Aorta (tissue), 5 donors: Measurements from ENCODE around the gene KLHL20. TPM values are rescaled to one million over a fixed set of nuclear protein-coding genes. Genes with fewer than 3 reads are reported as not detected.
"Not testable (repeated sequence)": the region's sequence is repeated elsewhere in the genome, so short reads cannot be mapped to it uniquely, and the experiment has no call there.

Experiments used
- ATAC-seq: fragments of 200-7000 bp; cut with Tn5 transposase; one replicate; pipeline ENCODE4 v1.9.1; 2022; ENCODE audit warnings: moderate library complexity; ENCODE audit not compliant: low FRiP score
- DNase-seq, 2 donors: peaks; one replicate each; pipeline ENCODE4 v3.0.0-alpha.2; 2020
- H3K27ac ChIP-seq, 2 donors: one replicate each; pipeline ENCODE4 v1.5.1; 2013; ENCODE audit warnings: low read length in 2 of 2, mild to moderate bottlenecking in 2 of 2, moderate library complexity in 2 of 2, control low read depth in 1 of 2, inconsistent platforms in 1 of 2, low read depth in 1 of 2
- H3K27me3 ChIP-seq, 2 donors: one replicate each; pipeline ENCODE4 v1.6.1; 2013; ENCODE audit warnings: control low read depth in 1 of 2, low read length in 1 of 2, mild to moderate bottlenecking in 1 of 2, moderate library complexity in 1 of 2; ENCODE audit not compliant: insufficient read depth in 2 of 2, control insufficient read depth in 1 of 2
- H3K36me3 ChIP-seq, 2 donors: one replicate each; pipeline ENCODE4 v1.6.1; 2013; ENCODE audit warnings: control low read depth in 1 of 2, low read length in 1 of 2, mild to moderate bottlenecking in 1 of 2; ENCODE audit not compliant: insufficient read depth in 2 of 2, control insufficient read depth in 1 of 2
- H3K4me1 ChIP-seq, 2 donors: one replicate each; pipeline ENCODE4 v1.6.1; 2013; ENCODE audit warnings: low read length in 2 of 2, control low read depth in 1 of 2, mild to moderate bottlenecking in 1 of 2, moderate library complexity in 1 of 2; ENCODE audit not compliant: insufficient read depth in 2 of 2, control insufficient read depth in 1 of 2
- H3K4me3 ChIP-seq, 2 donors: one replicate each; pipeline ENCODE4 v1.5.1; 2013; ENCODE audit warnings: low read length in 2 of 2, control low read depth in 1 of 2, mild to moderate bottlenecking in 1 of 2
- H3K9me3 ChIP-seq: one replicate; pipeline ENCODE4 v1.6.1; 2013; ENCODE audit warnings: mild to moderate bottlenecking, low read length; ENCODE audit not compliant: control insufficient read depth
- WGBS, 2 donors: extraction: QIAGEN DNeasy Blood & Tissue Kit; methylation state at CpG; one replicate each; pipeline ENCODE4 v1.1.7; 2013; 5-methylcytosine and 5-hydroxymethylcytosine counted together
- intact Hi-C, 2 donors: fragments of 100-400 bp; cut with DNase I; formaldehyde crosslinking; loops; one replicate each; pipeline versions ENCODE4 v1.14.2 to v1.15.0; 2022
- long read RNA-seq, 2 donors: library from polyadenylated mRNA; unstranded; transcript quantifications; one replicate each; pipeline ENCODE4 v2.0.0, GENCODE V29; 2020 to 2021
- polyA plus RNA-seq, 2 donors: library from polyadenylated mRNA; stranded (reverse); fragments of 200-250 nt; gene quantifications; one replicate each; pipeline ENCODE4 v1.2.3, GENCODE V29; 2013
- total RNA-seq, 2 donors: library from RNA; stranded (reverse); fragmentation: NEBNext Ultra II Directional; extraction: Animal tissue kit (Norgen Biotek cat#: 25700); gene quantifications; one replicate each; pipeline ENCODE4 v1.2.1, GENCODE V29; 2021
- donor health status: healthy with polysubstance abuse.
- donor health status: Bipolar disorder and iron deficiency.
- donor health status: DM: no; HTN: no; CAD: no.
- donor health status: DM: no; HTN: no; CAD: no.
- donor health status: DM: yes; HTN: yes; CAD: no.

The KLHL20 gene, protein sequence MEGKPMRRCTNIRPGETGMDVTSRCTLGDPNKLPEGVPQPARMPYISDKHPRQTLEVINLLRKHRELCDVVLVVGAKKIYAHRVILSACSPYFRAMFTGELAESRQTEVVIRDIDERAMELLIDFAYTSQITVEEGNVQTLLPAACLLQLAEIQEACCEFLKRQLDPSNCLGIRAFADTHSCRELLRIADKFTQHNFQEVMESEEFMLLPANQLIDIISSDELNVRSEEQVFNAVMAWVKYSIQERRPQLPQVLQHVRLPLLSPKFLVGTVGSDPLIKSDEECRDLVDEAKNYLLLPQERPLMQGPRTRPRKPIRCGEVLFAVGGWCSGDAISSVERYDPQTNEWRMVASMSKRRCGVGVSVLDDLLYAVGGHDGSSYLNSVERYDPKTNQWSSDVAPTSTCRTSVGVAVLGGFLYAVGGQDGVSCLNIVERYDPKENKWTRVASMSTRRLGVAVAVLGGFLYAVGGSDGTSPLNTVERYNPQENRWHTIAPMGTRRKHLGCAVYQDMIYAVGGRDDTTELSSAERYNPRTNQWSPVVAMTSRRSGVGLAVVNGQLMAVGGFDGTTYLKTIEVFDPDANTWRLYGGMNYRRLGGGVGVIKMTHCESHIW
- total RNA-seq (10 to 100 TPM; 28.5 to 35.2 TPM), polyA plus RNA-seq (10 to 100 TPM; 13.3 to 17.4 TPM)
- long read RNA-seq, donor 1, transcript KLHL20-201 (12 exons, 3,421 nt), result major isoform, 27 of 70 reads
- long read RNA-seq, donor 1, partial matches to known transcripts, result 19 of 70 reads
- long read RNA-seq, donor 1, other reads (novel, unspliced or antisense), result 24 of 70 reads
- long read RNA-seq, donor 2, transcript KLHL20-201 (12 exons, 3,421 nt), result major isoform, 11 of 27 reads
- long read RNA-seq, donor 2, partial matches to known transcripts, result 7 of 27 reads
- long read RNA-seq, donor 2, other reads (novel, unspliced or antisense), result 9 of 27 reads

DNA sequence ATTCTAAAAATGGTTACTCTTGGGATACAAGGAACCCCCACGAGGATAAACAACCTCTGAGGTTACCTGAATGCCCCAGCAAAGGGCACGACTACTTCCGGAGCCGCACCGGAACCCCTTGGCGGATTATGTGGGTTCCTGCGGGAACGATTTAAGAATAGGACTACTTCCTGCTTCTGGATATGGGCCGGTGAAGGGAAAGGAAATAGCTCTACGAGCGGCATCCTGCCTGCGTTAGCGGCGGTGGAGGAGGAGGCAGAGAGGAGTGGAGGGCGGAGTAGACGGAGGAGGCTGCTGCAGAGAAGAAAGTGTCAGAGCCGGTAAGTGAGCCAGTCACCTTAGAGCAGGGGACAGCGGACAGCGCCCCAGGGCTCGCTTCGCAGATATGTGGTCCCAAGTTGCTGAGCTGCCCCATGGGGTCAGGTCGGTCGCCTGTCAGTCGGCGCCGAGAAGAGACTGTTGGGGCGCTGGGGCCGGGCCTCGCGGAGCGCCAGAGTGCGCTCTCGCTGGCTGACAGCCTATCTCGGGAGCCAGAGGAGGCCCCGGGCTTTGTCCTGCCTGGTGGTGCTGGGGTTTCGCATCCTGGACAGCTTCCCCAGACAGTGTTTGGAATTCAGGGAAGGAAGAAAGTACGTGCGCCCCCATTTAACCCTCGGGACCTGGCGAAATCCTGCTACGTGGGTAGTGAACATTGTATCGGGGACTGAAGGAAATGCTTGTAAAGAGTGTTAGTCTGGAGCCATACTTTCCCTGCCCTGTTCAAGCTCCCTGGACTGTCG lies at the start of gene KLHL20:
KLHL20 (plus strand) TSS at position 223 of the 779 bp plus-strand sequence. CDS start 1,063 bp downstream, outside the sequence.
- Histone ChIP-seq H3K9me3 (no peaks in the 10 kb centered on the region), H3K36me3 (no peaks in the 10 kb centered on the region), H3K4me3 (peak within 1 kb of the TSS; percentile 49 to 81), H3K27ac (peak within 1 kb of the TSS; percentile 61 to 88), H3K27me3 (no peaks in the 10 kb centered on the region), H3K4me1 (no peaks in the 10 kb centered on the region)
- WGBS, 2 donors, result 0% methylated on average over 42 to 43 of the region's 43 CpGs
- peak; percentile 97 for ATAC-seq
- peak; percentile 87 to 91 for DNase-seq
- intact Hi-C loops, result loop anchor here (2.0 to 10.0 kb wide), 3 partner anchors 150 to 300 kb away; partner anchors contain the start of genes GAS5 (in 1 of the 2) and ZBTB37 (in 1 of the 2)

DNA sequence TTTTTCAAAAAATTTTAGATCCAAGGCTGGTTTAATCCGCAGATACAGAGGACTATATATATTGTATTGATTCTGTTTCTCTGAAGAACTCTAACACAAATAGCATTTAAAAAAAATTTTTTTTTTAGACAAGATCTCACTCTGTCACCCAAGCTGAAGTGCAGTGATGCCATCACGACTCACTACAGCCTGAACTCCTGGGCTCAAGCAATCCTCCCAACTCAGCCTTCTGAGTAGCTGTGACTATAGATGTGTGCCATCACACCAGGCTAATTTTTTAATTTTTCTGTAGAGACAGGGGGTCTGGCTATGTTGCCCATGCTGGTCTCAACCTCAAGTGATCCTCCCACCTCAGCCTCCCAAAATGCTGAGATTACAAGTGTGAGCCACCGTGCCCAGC lies 48.1 kb upstream of the KLHL20 start:
- ATAC-seq (no peak), DNase-seq (no peak)
- Histone ChIP-seq H3K4me3 (no peak overlapping the region), H3K27ac (no peak overlapping the region), H3K27me3 (no peaks in the 10 kb centered on the region), H3K36me3 (no peaks in the 10 kb centered on the region), H3K4me1 (no peaks in the 10 kb centered on the region), H3K9me3 (peaks cover 2% of the 10 kb centered on the region)
- WGBS, 2 donors, result 83 to 88% methylated on average over 3 of the region's 3 CpGs
- intact Hi-C loops, result no loop called here

DNA sequence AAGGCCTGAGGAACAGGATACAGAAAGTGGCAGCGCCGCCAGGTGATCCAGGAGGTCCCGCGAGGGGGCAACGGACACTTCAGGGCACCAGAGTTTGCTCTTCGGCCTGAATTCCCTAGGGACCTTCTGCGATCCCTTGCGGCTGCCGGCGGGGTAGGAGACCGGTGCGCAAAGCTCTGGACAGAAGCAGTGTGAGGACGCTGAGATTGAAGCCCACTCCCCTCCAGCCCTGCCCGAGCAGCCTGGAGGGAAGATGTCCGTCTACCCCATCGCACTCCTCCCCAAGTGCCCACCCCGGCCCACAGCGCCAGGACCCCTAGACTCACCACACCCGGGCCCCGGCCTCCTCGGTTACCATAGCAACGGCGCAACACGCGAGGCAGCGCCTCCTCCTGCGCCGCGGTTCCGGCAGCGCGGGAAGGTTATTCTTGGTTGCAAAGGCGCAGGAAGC lies 45.3 kb upstream of the KLHL20 start, which contains the start of gene ANKRD45:
ANKRD45 (minus strand) TSS at position 361 of the 451 bp plus-strand sequence. CDS start 10,433 bp downstream, outside the sequence.
- Histone ChIP-seq H3K4me1 (no peaks in the 10 kb centered on the region), H3K27me3 (no peaks in the 10 kb centered on the region), H3K27ac (no peak within 1 kb of the TSS), H3K4me3 (peak within 1 kb of the TSS; percentile 26 to 29), H3K36me3 (no peaks in the 10 kb centered on the region), H3K9me3 (peaks cover 2% of the 10 kb centered on the region)
- intact Hi-C loops, result no loop called here
- ATAC-seq, result peak; percentile 48
- peak; percentile 49 to 79 for DNase-seq
- 2% methylated on average over 33 of the region's 33 CpGs for WGBS, 2 donors

DNA sequence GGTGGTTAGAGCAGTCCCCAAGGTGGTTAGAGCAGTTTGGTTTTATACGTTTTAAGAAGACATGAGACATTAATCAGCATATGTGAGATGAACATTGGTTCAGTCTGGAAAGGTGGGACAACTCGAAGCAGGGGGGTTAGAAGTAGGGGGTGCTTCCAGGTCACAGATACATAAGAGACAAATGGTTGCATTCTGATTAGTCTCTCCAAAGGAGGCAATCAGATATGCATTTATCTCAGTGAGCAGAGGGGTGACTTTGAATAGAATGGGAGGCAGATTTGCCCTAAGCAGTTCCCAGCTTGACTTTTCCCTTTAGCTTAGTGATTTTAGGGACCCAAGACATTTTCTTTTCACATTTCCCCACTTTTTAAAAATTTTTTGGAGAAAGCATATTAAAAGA lies 40.3 kb upstream of the KLHL20 start:
- intact Hi-C loops, H3K36me3 ChIP-seq, H3K4me3 ChIP-seq, H3K9me3 ChIP-seq, DNase-seq, H3K27me3 ChIP-seq, ATAC-seq, H3K27ac ChIP-seq, H3K4me1 ChIP-seq: not testable (repeated sequence)
- WGBS, 2 donors, result 72 to 76% methylated on average over 2 of the region's 2 CpGs

DNA sequence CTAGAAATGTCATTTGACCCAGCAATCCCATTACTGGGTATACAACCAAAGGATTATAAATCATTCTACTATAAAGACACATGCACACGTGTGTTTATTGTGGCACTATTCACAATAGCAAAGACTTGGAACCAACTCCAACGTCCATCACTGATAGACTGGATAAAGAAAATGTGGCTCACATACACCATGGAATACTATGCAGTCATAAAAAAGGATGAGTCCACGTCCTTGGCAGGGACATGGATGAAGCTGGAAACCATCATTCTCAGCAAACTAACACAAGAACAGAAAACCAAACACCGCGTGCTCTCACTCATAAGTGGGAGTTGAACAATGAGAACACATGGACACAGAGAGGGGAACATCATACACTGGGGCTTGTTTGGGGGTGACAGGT lies 34.6 kb upstream of the KLHL20 start:
- H3K36me3 ChIP-seq, H3K27ac ChIP-seq, DNase-seq, H3K4me1 ChIP-seq, H3K4me3 ChIP-seq, H3K9me3 ChIP-seq, ATAC-seq, intact Hi-C loops, H3K27me3 ChIP-seq: not testable (repeated sequence)
- WGBS, 2 donors, result 78 to 84% methylated on average over 5 of the region's 5 CpGs

DNA sequence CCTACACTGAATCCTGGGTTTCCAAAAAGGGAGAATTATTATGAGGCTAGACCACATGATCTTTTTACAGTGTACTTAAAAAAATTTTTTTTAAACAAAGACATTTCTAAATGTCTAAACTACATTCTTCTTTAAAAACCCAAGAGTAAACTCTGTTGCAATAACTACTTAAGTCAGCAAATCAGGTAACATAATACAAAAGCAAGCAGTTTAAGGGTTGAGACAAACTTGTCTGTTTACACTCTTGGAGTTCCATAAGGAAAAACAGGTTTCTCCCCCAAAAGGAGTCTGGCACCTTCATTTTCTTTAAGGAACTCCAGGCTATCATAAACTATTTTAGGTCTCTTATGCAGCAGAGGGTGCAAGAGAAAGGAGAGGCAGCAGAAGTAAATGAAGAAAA lies 32.6 kb upstream of the KLHL20 start:
- intact Hi-C loops, result no loop called here
- Histone ChIP-seq H3K4me1 (no peaks in the 10 kb centered on the region), H3K27ac (no peak overlapping the region)

DNA sequence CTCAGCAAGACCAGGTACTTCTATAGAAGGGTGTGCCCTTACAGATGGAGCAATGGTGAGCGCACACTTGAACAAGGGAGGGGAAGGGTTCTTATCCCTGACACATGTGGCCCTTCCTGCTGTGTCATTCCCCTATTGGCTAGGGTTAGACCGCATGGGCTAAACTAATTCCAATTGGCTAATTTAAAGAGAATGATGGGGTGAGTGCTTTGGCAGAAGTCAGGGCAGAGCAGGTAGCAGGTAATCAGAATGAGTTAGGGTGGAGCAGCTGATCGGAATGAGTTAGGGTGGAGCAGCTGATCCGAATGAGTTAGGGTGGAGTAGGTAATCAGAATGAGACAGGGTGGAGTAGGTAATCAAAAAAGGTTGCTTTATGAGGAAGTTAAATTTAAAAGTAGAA lies 30.9 kb upstream of the KLHL20 start:
- 88 to 89% methylated on average over 4 of the region's 4 CpGs for WGBS, 2 donors
- DNase-seq, H3K4me3 ChIP-seq, H3K36me3 ChIP-seq, H3K27ac ChIP-seq, H3K4me1 ChIP-seq, H3K27me3 ChIP-seq, intact Hi-C loops, H3K9me3 ChIP-seq, ATAC-seq: not testable (repeated sequence)

More for the DNA sequence above, 32.6 kb upstream of the KLHL20 start:
- Histone ChIP-seq H3K27me3 (no peaks in the 10 kb centered on the region), H3K4me3 (no peak overlapping the region), H3K36me3 (no peaks in the 10 kb centered on the region), H3K9me3 (no peaks in the 10 kb centered on the region)
- ATAC-seq, result no peak
- DNase-seq, result no peak

DNA sequence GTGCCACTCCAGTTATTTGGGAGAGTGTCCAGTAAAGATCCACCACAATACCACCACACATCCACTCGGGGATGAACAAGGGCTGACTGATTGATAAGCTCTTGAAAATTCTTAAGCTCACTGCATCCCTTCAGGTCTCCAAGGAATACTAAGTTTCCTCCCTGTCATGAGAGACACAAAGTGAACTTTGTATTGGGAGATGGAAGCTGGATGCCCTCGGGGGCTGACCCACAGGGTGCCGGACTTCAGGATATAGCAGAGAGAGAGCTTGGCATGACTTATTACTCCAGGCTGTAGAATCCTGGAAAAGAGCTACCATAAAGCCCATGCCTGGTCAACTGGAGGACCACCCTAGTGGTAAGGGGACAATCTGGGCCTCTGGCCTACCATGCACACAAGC lies 29.7 kb upstream of the KLHL20 start:
- ATAC-seq, H3K27ac ChIP-seq, H3K27me3 ChIP-seq, H3K4me3 ChIP-seq, H3K36me3 ChIP-seq, H3K4me1 ChIP-seq, H3K9me3 ChIP-seq, DNase-seq, intact Hi-C loops: not testable (repeated sequence)
- WGBS, 2 donors, result 56 to 63% methylated on average over 3 of the region's 3 CpGs
